Upper lobe of left lung (tissue), 6 donors: Measurements from ENCODE around the gene CLIP4. TPM values are rescaled to one million over a fixed set of nuclear protein-coding genes. Genes with fewer than 3 reads are reported as not detected.
A peak's percentile ranks its signal among the peaks of the same experiment; 100 is the strongest.

Source experiments
- ATAC-seq, 2 donors: fragments of 200-7000 bp; cut with Tn5 transposase; one replicate each; pipeline ENCODE4 v1.9.1; 2022; ENCODE audit warnings: mild to moderate bottlenecking in 2 of 2, moderate library complexity in 2 of 2; ENCODE audit not compliant: low FRiP score in 2 of 2
- DNase-seq, 2 donors: peaks; one replicate each; pipeline ENCODE4 v3.0.0-alpha.2; 2019 to 2020
- H3K27ac ChIP-seq, 4 donors: fragments of 200-600 bp; sonication (generic); one replicate each; pipeline ENCODE4 v1.5.1; 2016 to 2019
- H3K27me3 ChIP-seq, 4 donors: fragments of 200-600 bp; sonication (generic); one replicate each; pipeline ENCODE4 v1.5.1; 2017 to 2019
- H3K36me3 ChIP-seq, 4 donors: fragments of 200-600 bp; sonication (generic); one replicate each; pipeline ENCODE4 v1.5.1; 2016 to 2019
- H3K4me1 ChIP-seq, 4 donors: fragments of 200-600 bp; sonication (generic); one replicate each; pipeline ENCODE4 v1.5.1; 2018 to 2019
- H3K4me3 ChIP-seq, 4 donors: fragments of 200-600 bp; sonication (generic); one replicate each; pipeline ENCODE4 v1.5.1; 2017 to 2019; ENCODE audit warnings: mild to moderate bottlenecking in 2 of 4, moderate library complexity in 1 of 4
- H3K9me3 ChIP-seq, 4 donors: fragments of 200-600 bp; sonication (generic); one replicate each; pipeline ENCODE4 v1.5.1; 2018 to 2019
- CTCF ChIP-seq, 6 experiments: fragments of 450-650 bp in 4 of 6; fragments of 200-600 bp in 2 of 6; sonication (generic) in 2 of 6; IDR thresholded peaks; one replicate each; pipeline ENCODE4 v1.5.1; 2016 to 2019; ENCODE audit warnings: antibody characterized with exemption in 6 of 6
- EP300 ChIP-seq, 4 donors: sonication (generic); formaldehyde crosslinking; IDR thresholded peaks; one replicate each; pipeline ENCODE4 v1.5.1; 2017; ENCODE audit warnings: antibody characterized with exemption in 4 of 4, control low read depth in 2 of 4
- POLR2A ChIP-seq, 4 donors: fragments of 450-650 bp; IDR thresholded peaks; one replicate each; pipeline ENCODE4 v1.5.1; 2016 to 2017; ENCODE audit warnings: antibody characterized with exemption in 4 of 4, mild to moderate bottlenecking in 2 of 4
- POLR2AphosphoS5 ChIP-seq, 2 donors: sonication (generic); formaldehyde crosslinking; IDR thresholded peaks; one replicate each; pipeline ENCODE4 v1.5.1; 2017; ENCODE audit warnings: antibody characterized with exemption in 2 of 2
- WGBS, 2 donors: methylation state at CpG; one replicate each; pipeline ENCODE4 v1.1.5; 2017 to 2018; 5-methylcytosine and 5-hydroxymethylcytosine counted together
- total RNA-seq, 6 donors: library from RNA; depleted of rRNA in 4 of 6; stranded (reverse); fragments of >200 nt in 4 of 6; gene quantifications; one replicate each; pipeline versions ENCODE4 v1.1.0 to v1.2.1, GENCODE V29; 2016 to 2021
- donor health status: DM: no; HTN: no; CAD: no; lungs with moderate emphysema.
- donor health status: DM: no; HTN: yes; CAD: no; lungs with severe emphysema.

Gene CLIP4
- total RNA-seq, 6 donors from 2014 or later: 46.0 to 104 (median 69.5) TPM

GRCh38 chr2:29225814-29226213 is 110.6 kb downstream of the CLIP4 start:
- ATAC-seq (no peak), DNase-seq (no peak)
- WGBS, 2 donors: 82 to 83% methylated on average over 8 of the region's 8 CpGs

GRCh38 chr2:29226375-29226774 is 111.2 kb downstream of the CLIP4 start:
- TF ChIP-seq CTCF (IDR thresholded peaks at IDR 0.05): no peak
- no peak for TF ChIP-seq POLR2A (IDR thresholded peaks at IDR 0.05)
- TF ChIP-seq POLR2AphosphoS5 (IDR thresholded peaks at IDR 0.05): no peak
- TF ChIP-seq EP300 (IDR thresholded peaks at IDR 0.05): no peak
- Histone ChIP-seq H3K9me3 (no peaks in the 10 kb centered on the region), H3K4me1 (no peaks in the 10 kb centered on the region), H3K27me3 (no peaks in the 10 kb centered on the region), H3K27ac (no peak overlapping the region), H3K36me3 (no peaks in the 10 kb centered on the region), H3K4me3 (no peak overlapping the region)
- ATAC-seq: no peak
- WGBS, 2 donors: 73 to 90% methylated on average over 3 of the region's 3 CpGs
- no peak for DNase-seq

More at GRCh38 chr2:29225814-29226213, 110.6 kb downstream of the CLIP4 start:
- no peaks in the 10 kb centered on the region for H3K9me3 ChIP-seq
- H3K36me3 ChIP-seq: no peaks in the 10 kb centered on the region
- no peak overlapping the region for H3K27ac ChIP-seq
- H3K4me3 ChIP-seq: no peak overlapping the region
- no peaks in the 10 kb centered on the region for H3K27me3 ChIP-seq
- no peaks in the 10 kb centered on the region for H3K4me1 ChIP-seq
- no peak for TF ChIP-seq EP300 (IDR thresholded peaks at IDR 0.05)
- no peak for TF ChIP-seq POLR2AphosphoS5 (IDR thresholded peaks at IDR 0.05)
- no peak for TF ChIP-seq POLR2A (IDR thresholded peaks at IDR 0.05)
- no peak for TF ChIP-seq CTCF (IDR thresholded peaks at IDR 0.05)

- no peaks in the 10 kb centered on the region for H3K4me1 ChIP-seq
- no peaks in the 10 kb centered on the region for H3K9me3 ChIP-seq
- no peaks in the 10 kb centered on the region for H3K36me3 ChIP-seq
- whole genome bisulfite sequencing, 2 donors: 58 to 61% methylated on average over 7 of the region's 7 CpGs
- DNase-seq: no peak
- no peak overlapping the region for H3K27ac ChIP-seq
- no peaks in the 10 kb centered on the region for H3K27me3 ChIP-seq
- ATAC-seq: no peak
- H3K4me3 ChIP-seq: no peak overlapping the region
- TF ChIP-seq POLR2AphosphoS5 (IDR thresholded peaks at IDR 0.05) (no peak), POLR2A (IDR thresholded peaks at IDR 0.05) (no peak), EP300 (IDR thresholded peaks at IDR 0.05) (no peak), CTCF (IDR thresholded peaks at IDR 0.05) (no peak)
Observed at GRCh38 chr2:29226808-29227207, 111.6 kb downstream of the CLIP4 start.

- Histone ChIP-seq H3K27ac (no peak overlapping the region), H3K4me1 (no peaks in the 10 kb centered on the region), H3K9me3 (no peaks in the 10 kb centered on the region), H3K36me3 (no peaks in the 10 kb centered on the region), H3K4me3 (no peak overlapping the region), H3K27me3 (no peaks in the 10 kb centered on the region)
- ATAC-seq (no peak), DNase-seq (no peak)
- WGBS, 2 donors: 57 to 61% methylated on average over 12 to 15 of the region's 15 CpGs
- no peak for TF ChIP-seq EP300 (IDR thresholded peaks at IDR 0.05)
- no peak for TF ChIP-seq CTCF (IDR thresholded peaks at IDR 0.05)
- no peak for TF ChIP-seq POLR2A (IDR thresholded peaks at IDR 0.05)
- no peak for TF ChIP-seq POLR2AphosphoS5 (IDR thresholded peaks at IDR 0.05)
Observed at GRCh38 chr2:29227935-29228675, 112.9 kb downstream of the CLIP4 start.

- Histone ChIP-seq H3K27ac (no peak overlapping the region), H3K9me3 (no peaks in the 10 kb centered on the region), H3K27me3 (no peaks in the 10 kb centered on the region), H3K36me3 (no peaks in the 10 kb centered on the region), H3K4me1 (no peaks in the 10 kb centered on the region), H3K4me3 (no peak overlapping the region)
- 80 to 81% methylated on average over 4 to 8 of the region's 9 CpGs for WGBS, 2 donors
- TF ChIP-seq POLR2AphosphoS5 (IDR thresholded peaks at IDR 0.05) (no peak), POLR2A (IDR thresholded peaks at IDR 0.05) (no peak), CTCF (IDR thresholded peaks at IDR 0.05) (no peak), EP300 (IDR thresholded peaks at IDR 0.05) (no peak)
- DNase-seq (peak in 1 of 2 donors; percentile 59), ATAC-seq (no peak)
Observed at GRCh38 chr2:29228947-29229346, 113.7 kb downstream of the CLIP4 start.
